NCI-H748 treated with DMSO at 0.1 percent for 48 hours (cell line): ENCODE results near the gene AANAT.
A peak's percentile ranks its signal among the peaks of the same experiment; 100 is the strongest.
"Not testable (repeated sequence)": the region's sequence is repeated elsewhere in the genome, so short reads cannot be mapped to it uniquely, and the experiment has no call there.

Experiments used
- DNase-seq: peaks from one replicate; lab custom pipeline; 2025; lab: John Stamatoyannopoulos, UW

The AANAT gene

GRCh38 chr17:76506408-76507345 is 39.3 kb downstream of the AANAT start:
- peak; percentile 18 for DNase-seq

- DNase-seq: not testable (repeated sequence)
These were observed 41.2 kb downstream of the AANAT start for GRCh38 chr17:76508472-76509063.

DNA sequence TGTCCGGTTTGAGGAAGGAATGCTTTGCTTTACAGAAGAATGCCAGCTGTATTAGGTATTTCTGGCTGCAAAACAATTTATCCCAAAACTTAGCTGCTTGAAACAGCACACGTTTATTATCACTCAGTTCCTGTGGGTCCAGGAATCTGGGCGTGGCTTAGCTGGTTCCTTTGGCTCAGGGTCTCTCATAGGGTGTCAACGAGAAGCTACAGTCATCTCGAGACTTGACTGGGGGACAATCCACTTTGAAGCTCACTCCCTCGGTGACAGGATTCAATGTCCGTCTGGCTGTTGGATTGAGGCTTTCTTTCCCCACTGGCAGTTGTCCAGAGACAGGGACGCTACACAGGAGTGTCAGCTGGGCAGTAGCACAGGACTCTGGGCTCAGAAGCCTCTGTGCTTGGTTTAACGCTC is 43.4 kb downstream of the AANAT start:
- no peak for DNase-seq

- no peak for DNase-seq
These were observed 44.4 kb downstream of the AANAT start for GRCh38 chr17:76511668-76512365.

DNA sequence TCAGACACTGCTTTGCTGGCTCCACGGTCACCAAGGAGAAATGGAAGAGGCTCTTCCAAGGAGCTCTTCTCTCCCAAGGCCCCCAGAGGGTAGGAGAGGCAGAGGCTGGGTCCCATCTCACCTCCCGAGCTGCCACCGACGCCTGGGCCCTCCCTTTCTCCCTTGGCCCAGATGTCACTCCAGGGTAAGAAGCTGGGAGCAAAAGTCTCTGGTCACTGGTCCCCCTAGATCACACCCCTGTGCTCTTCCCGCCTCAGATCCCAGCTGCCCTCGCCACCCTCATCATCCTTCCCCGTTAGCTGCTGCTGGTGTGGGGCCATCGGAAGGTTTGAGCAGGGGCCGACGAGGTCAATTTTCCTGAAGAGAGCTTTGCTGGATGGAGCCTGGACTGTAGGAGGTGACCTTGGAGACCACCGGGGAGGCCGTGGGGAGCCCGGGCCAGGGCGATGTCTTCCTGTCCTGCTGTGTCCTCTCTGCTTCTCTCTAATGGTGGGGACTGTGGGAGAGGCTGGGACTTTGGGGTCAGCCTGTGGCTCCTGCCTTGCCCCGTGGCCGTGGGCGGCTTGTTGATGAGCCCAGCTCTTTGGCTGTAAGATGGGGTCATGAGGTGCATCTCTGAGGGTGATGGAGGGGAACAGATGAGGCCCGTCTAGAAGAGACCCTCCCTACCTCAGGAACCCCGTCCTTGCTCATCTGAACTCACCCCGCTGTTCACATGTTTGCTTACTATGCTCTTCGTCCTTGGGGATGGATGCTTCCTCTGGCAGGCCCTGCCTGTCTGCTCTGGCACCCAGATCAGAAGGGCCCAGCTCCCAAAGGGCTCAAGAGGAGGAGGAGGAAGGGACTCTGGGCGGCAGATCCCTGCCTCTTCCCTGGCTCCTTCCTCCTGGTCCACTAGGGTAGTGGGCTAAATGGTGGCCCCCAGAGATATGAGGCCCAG is 45.2 kb downstream of the AANAT start:
- no peak for DNase-seq

- DNase-seq: no peak
These were observed 45.9 kb downstream of the AANAT start for GRCh38 chr17:76513306-76513692.

DNA sequence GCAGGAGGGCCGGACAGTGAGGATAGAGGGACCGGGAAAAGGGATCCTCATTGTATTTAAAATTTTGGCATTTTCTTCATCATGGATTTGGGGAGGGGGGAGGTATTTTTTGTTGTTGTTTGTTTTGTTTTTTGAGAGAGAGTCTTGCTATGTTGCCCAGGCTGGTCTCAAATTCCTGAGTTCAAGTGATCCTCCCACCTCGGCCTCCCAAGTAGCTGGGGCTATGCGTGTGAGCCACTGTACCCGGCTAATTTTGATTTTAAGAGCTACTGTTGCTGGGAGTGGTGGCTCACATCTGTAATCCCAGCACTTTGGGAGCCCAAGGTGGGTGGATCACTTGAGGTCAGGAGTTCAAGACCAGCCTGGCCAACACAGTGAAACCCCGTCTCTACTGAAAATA is 47.0 kb downstream of the AANAT start:
- not testable (repeated sequence) for DNase-seq

DNA sequence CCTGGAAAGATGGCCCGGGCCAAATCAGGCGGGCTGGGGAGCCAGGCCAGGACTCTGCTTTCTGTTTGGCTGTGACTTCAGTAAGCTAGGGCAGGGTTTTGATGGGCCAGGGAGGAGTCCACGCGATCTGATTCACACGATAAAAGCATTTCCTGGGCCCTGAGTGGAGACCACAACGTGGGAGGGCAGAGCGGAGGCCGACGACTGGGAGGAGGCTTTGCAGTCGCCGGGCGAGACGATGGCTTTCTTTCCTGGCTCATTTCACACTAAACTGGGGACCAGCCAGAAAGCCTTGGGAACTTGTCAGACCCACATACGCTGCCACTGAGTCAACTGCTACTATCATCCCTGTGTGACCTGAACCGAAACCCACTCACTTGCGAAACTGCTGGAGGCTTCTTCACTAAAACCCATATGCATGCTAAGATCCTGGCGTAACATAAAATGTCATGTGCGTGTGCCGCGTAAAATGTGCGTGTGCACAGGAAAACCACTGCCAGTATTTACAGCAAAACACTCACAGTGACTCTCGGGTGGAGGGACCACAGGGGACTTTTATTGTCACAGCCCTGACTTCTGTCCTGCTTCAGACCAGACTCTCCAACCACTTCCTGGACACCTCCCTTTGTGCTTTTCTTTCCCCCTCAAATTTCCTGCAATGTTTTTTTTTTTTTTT is 48.0 kb downstream of the AANAT start:
- no peak for DNase-seq

GRCh38 chr17:76517638-76518038 is 50.2 kb downstream of the AANAT start:
- DNase-seq: no peak

- no peak for DNase-seq
These were observed 51.9 kb downstream of the AANAT start for GRCh38 chr17:76519048-76519966.
